Upper lobe of right lung (tissue), 1 donor: ENCODE measurements around the gene MCM5. TPM values are rescaled to one million over a fixed set of nuclear protein-coding genes. Genes with fewer than 3 reads are reported as not detected.

ENCODE experiments used
- ATAC-seq: fragments of 200-7000 bp; cut with Tn5 transposase; one replicate; pipeline ENCODE4 v1.9.1; 2020; ENCODE audit warnings: mild to moderate bottlenecking, moderate library complexity
- DNase-seq: peaks from one replicate; pipeline ENCODE4 v3.0.0-alpha.2; 2020
- H3K27ac ChIP-seq: fragments of 200-600 bp; one replicate; pipeline ENCODE4 v1.8.0; 2022
- H3K27me3 ChIP-seq: fragments of 200-600 bp; one replicate; pipeline ENCODE4 v1.8.0; 2022; ENCODE audit warnings: mild to moderate bottlenecking
- H3K36me3 ChIP-seq: fragments of 200-600 bp; one replicate; pipeline ENCODE4 v1.8.0; 2022
- H3K4me1 ChIP-seq: fragments of 200-600 bp; one replicate; pipeline ENCODE4 v1.8.0; 2022
- H3K4me3 ChIP-seq: fragments of 200-600 bp; one replicate; pipeline ENCODE4 v1.8.0; 2022; ENCODE audit warnings: mild to moderate bottlenecking
- H3K9me3 ChIP-seq: fragments of 200-600 bp; one replicate; pipeline ENCODE4 v1.8.0; 2022
- CTCF ChIP-seq: fragments of 200-600 bp; IDR thresholded peaks from one replicate; pipeline ENCODE4 v1.8.0; 2022; ENCODE audit warnings: antibody characterized with exemption
- intact Hi-C: fragments of 100-400 bp; cut with DNase I; formaldehyde crosslinking; loops from one replicate; pipeline ENCODE4 v1.11.0; 2022
- total RNA-seq: library from RNA; stranded (reverse); fragmentation: NEBNext Ultra II Directional; extraction: Animal tissue kit (Norgen Biotek cat#: 25700); gene quantifications from one replicate; pipeline ENCODE4 v1.2.1, GENCODE V29; 2021
- donor health status: DM: no; HTN: yes; CAD: no; lungs with severe emphysema.

MCM5 gene
- total RNA-seq, 1 donor from 2014 or later = 22.1 TPM

DNA sequence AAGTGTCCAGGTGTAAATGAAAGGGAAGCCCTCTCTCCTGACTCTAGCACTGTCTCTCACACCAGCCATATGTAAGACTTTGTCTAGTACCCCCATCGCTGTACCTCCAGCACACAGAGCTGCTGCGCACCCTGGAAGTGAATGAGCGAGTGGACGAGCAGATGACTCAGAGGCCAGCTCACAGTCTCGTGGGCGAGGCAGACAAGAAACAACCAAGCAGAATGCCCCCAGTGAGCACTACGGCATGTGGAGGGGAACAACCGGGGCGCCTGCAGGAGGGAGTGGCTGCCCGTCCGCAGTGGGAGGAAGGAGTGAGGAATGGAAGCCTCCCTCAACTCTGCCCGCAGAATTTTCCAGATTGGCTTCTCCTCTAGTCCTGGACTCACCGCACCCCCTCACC, 46.4 kb downstream of the MCM5 start:
- intact Hi-C loops = no loop called here
- H3K36me3 ChIP-seq = no peaks in the 10 kb centered on the region
- no peaks in the 10 kb centered on the region for H3K9me3 ChIP-seq
- H3K4me3 ChIP-seq = no peak overlapping the region
- no peak for TF ChIP-seq CTCF
- H3K4me1 ChIP-seq = peaks cover 6% of the 10 kb centered on the region
- no peak overlapping the region for H3K27ac ChIP-seq
- no peaks in the 10 kb centered on the region for H3K27me3 ChIP-seq
- DNase-seq (no peak), ATAC-seq (peak; percentile 14)

GRCh38 chr22:35448523-35448922, 48.6 kb downstream of the MCM5 start:
- no peaks in the 10 kb centered on the region for H3K27me3 ChIP-seq
- H3K4me1 ChIP-seq = peaks cover 6% of the 10 kb centered on the region
- intact Hi-C loops = no loop called here
- H3K9me3 ChIP-seq = no peaks in the 10 kb centered on the region
- ATAC-seq (no peak), DNase-seq (no peak)
- no peak for TF ChIP-seq CTCF
- no peaks in the 10 kb centered on the region for H3K36me3 ChIP-seq
- H3K4me3 ChIP-seq = no peak overlapping the region
- no peak overlapping the region for H3K27ac ChIP-seq

DNA sequence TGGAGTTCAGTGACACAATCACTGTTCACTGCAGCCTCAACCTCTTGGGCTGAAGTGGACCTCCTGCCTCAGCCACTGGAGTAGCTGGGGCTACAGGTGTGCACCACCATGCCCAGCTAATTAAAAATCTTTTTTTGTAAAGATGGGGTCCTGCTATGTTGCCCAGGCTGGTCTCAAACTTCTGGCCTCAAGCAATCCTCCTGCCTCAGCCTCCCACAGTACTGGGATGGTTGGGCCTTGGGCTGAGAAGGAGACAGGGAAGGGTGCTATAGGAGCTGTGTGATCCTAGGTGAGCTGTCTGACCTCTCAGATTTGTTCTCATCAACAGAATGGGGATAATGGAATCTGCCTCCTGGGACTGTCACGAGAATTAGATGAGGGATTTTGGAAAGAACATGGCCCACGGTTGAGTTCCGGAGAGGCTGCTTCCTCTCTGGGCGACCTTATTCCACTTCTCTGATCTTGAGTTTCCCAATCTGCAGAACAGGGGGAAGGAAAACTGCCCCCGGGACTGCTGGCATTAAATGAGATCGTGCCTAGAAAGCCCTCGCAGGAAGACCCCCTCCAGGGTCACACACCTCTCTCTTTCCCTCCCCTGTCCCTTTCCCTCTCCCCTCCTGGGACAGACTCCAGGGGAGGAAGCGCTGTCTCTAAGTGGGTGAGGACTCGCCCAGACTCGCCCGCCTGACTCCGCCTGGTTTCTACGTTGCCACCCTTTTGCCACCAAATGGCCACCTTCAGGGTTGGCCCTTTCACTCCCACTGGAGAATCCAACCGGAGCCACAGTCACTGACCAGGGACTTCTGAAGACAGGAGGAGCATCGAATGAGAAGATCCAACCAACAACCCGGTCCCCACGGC, 50.1 kb downstream of the MCM5 start:
- Histone ChIP-seq H3K4me3 (no peak overlapping the region), H3K27ac (no peak overlapping the region), H3K9me3 (no peaks in the 10 kb centered on the region), H3K27me3 (no peaks in the 10 kb centered on the region), H3K4me1 (peaks cover 6% of the 10 kb centered on the region), H3K36me3 (no peaks in the 10 kb centered on the region)
- no peak for TF ChIP-seq CTCF
- intact Hi-C loops = no loop called here
- DNase-seq = no peak
- ATAC-seq = no peak

GRCh38 chr22:35450824-35451569, 51.1 kb downstream of the MCM5 start:
- no peak for TF ChIP-seq CTCF
- intact Hi-C loops = no loop called here
- Histone ChIP-seq H3K27me3 (no peaks in the 10 kb centered on the region), H3K27ac (no peak overlapping the region), H3K36me3 (no peaks in the 10 kb centered on the region), H3K4me1 (peaks cover 6% of the 10 kb centered on the region), H3K9me3 (no peaks in the 10 kb centered on the region), H3K4me3 (no peak overlapping the region)
- ATAC-seq = no peak
- DNase-seq = no peak

DNA sequence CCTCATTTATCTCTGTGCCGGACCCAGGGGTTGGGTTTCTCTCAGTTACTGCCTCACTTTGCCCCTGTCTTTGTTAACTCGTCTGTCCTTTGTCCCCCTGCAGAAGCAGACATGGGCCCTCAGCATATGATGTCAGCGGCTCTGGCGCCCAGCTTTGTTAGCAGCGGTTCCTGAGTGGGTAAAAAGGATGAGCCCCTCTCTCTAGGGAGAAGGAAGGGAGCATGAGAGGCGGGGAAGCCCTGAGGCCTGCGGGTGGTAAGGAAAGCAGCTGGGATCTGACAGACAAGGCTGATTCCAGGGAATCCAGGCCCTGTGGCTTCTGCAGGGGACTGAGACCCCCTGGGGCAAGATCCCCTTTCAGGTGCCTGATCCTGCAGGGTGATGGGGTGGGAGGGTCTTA, 51.7 kb downstream of the MCM5 start:
- intact Hi-C loops = no loop called here
- H3K27ac ChIP-seq = peak overlapping the region; percentile 60
- TF ChIP-seq CTCF = no peak

More for the DNA sequence above, 51.7 kb downstream of the MCM5 start:
- no peaks in the 10 kb centered on the region for H3K27me3 ChIP-seq
- DNase-seq (no peak), ATAC-seq (no peak)
- no peak overlapping the region for H3K4me3 ChIP-seq
- H3K9me3 ChIP-seq = no peaks in the 10 kb centered on the region
- H3K36me3 ChIP-seq = no peaks in the 10 kb centered on the region
- peaks cover 6% of the 10 kb centered on the region for H3K4me1 ChIP-seq
